Activated T-cell treated with anti-CD3 and anti-CD28 coated beads, Interleukin-2, amount 50 U/mL, for 24 hours (primary cell): Measurements from ENCODE around the gene GAREM1.

ENCODE experiments used
- DNase-seq: peaks from one replicate; pipeline ENCODE4 v3.0.0-alpha.2; 2020
- H3K27ac Mint-ChIP-seq: 2 replicates; pipeline ENCODE4 v1.8.0; 2020; ENCODE audit warnings: mild to moderate bottlenecking, mixed read lengths
- H3K27me3 Mint-ChIP-seq: 2 replicates; pipeline ENCODE4 v1.8.0; 2020; ENCODE audit warnings: mixed read lengths
- H3K36me3 Mint-ChIP-seq: 2 replicates; pipeline ENCODE4 v1.8.0; 2020; ENCODE audit warnings: low read depth, mixed read lengths
- H3K4me1 Mint-ChIP-seq: 2 replicates; pipeline ENCODE4 v1.8.0; 2020; ENCODE audit warnings: low read depth, mixed read lengths
- H3K4me3 Mint-ChIP-seq: 2 replicates; pipeline ENCODE4 v1.8.0; 2020; ENCODE audit warnings: mild to moderate bottlenecking, moderate library complexity, mixed read lengths
- H3K9me3 Mint-ChIP-seq: 2 replicates; pipeline ENCODE4 v1.8.0; 2020; ENCODE audit warnings: mixed read lengths

GAREM1 gene

GRCh38 chr18:32324181-32324580, 146.5 kb downstream of the GAREM1 start:
- Mint-ChIP-seq H3K4me1 (no peaks in the 10 kb centered on the region), H3K9me3 (no peaks in the 10 kb centered on the region), H3K4me3 (no peak overlapping the region), H3K36me3 (no peaks in the 10 kb centered on the region), H3K27me3 (peaks cover 10% of the 10 kb centered on the region), H3K27ac (no peak overlapping the region)
- no peak for DNase-seq

GRCh38 chr18:32321826-32322225, 148.9 kb downstream of the GAREM1 start:
- H3K36me3 Mint-ChIP-seq, result no peaks in the 10 kb centered on the region
- no peaks in the 10 kb centered on the region for H3K9me3 Mint-ChIP-seq
- no peak for DNase-seq
- H3K4me3 Mint-ChIP-seq, result no peak overlapping the region
- peaks cover 2% of the 10 kb centered on the region for H3K27me3 Mint-ChIP-seq
- H3K4me1 Mint-ChIP-seq, result no peaks in the 10 kb centered on the region
- no peak overlapping the region for H3K27ac Mint-ChIP-seq

- Mint-ChIP-seq H3K27me3 (peaks cover 2% of the 10 kb centered on the region), H3K27ac (no peak overlapping the region), H3K4me1 (no peaks in the 10 kb centered on the region), H3K4me3 (no peak overlapping the region), H3K36me3 (no peaks in the 10 kb centered on the region), H3K9me3 (no peaks in the 10 kb centered on the region)
- no peak for DNase-seq
Measured at GRCh38 chr18:32319084-32319483, 151.6 kb downstream of the GAREM1 start.

- peaks cover 2% of the 10 kb centered on the region for H3K27me3 Mint-ChIP-seq
- H3K4me1 Mint-ChIP-seq, result no peaks in the 10 kb centered on the region
- no peak for DNase-seq
- no peaks in the 10 kb centered on the region for H3K9me3 Mint-ChIP-seq
- H3K27ac Mint-ChIP-seq, result no peak overlapping the region
- no peaks in the 10 kb centered on the region for H3K36me3 Mint-ChIP-seq
- no peak overlapping the region for H3K4me3 Mint-ChIP-seq
Measured at GRCh38 chr18:32318581-32318980, 152.1 kb downstream of the GAREM1 start.

DNA sequence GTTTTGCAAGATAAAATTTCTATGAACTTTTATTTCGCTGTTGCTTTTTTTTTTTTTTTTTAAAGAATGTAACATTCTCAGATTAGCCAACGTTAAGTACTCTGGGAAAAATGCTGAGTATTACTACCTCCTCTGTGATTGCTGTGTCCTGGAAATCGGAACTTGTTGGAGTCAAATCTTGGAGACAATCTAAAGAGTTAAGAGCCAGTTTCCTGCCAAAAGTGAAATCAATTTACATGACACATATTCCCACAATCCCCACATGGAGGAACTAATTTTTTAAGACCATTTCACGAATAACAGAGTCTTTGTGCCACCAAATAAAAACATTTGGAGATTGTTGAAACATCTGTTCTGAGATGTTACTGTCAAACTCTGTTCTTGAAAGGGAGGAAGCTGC, 153.0 kb downstream of the GAREM1 start:
- Mint-ChIP-seq H3K27ac (no peak overlapping the region), H3K9me3 (no peaks in the 10 kb centered on the region), H3K4me1 (no peaks in the 10 kb centered on the region), H3K4me3 (no peak overlapping the region), H3K36me3 (no peaks in the 10 kb centered on the region), H3K27me3 (peaks cover 2% of the 10 kb centered on the region)
- no peak for DNase-seq

- no peak overlapping the region for H3K27ac Mint-ChIP-seq
- no peaks in the 10 kb centered on the region for H3K36me3 Mint-ChIP-seq
- H3K4me3 Mint-ChIP-seq, result no peak overlapping the region
- H3K27me3 Mint-ChIP-seq, result no peaks in the 10 kb centered on the region
- H3K4me1 Mint-ChIP-seq, result no peaks in the 10 kb centered on the region
- no peaks in the 10 kb centered on the region for H3K9me3 Mint-ChIP-seq
- DNase-seq, result no peak
Measured at GRCh38 chr18:32315881-32316280, 154.8 kb downstream of the GAREM1 start.

DNA sequence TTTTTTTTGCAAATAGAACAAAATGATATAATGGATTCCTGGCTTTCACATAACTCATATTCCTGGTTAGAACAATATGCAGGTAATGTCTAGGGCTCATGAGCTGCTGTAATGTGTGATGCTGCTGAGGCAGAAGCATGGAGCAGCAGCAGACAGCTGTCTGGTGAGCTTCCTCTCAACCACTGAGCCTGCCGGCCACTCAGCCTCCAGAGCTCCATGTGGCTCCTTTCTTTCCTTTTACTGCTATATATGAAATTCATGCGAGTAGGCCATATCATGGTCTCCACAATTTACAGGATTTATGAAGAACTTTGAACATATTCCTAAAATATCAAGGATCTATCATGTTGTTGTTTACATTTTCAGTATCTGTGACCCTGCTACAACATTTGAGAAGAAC, 159.9 kb downstream of the GAREM1 start:
- H3K4me3 Mint-ChIP-seq, result no peak overlapping the region
- peaks cover 7% of the 10 kb centered on the region for H3K27me3 Mint-ChIP-seq
- H3K9me3 Mint-ChIP-seq, result no peaks in the 10 kb centered on the region

GRCh38 chr18:32310101-32310500, 160.6 kb downstream of the GAREM1 start:
- Mint-ChIP-seq H3K4me1 (no peaks in the 10 kb centered on the region), H3K36me3 (no peaks in the 10 kb centered on the region), H3K27ac (no peak overlapping the region), H3K27me3 (peaks cover 8% of the 10 kb centered on the region), H3K4me3 (no peak overlapping the region), H3K9me3 (no peaks in the 10 kb centered on the region)
- DNase-seq, result no peak

More for the DNA sequence above, 159.9 kb downstream of the GAREM1 start:
- DNase-seq, result no peak
- no peaks in the 10 kb centered on the region for H3K36me3 Mint-ChIP-seq
- no peaks in the 10 kb centered on the region for H3K4me1 Mint-ChIP-seq
- H3K27ac Mint-ChIP-seq, result no peak overlapping the region

GRCh38 chr18:32308493-32309120, 162.1 kb downstream of the GAREM1 start:
- H3K9me3 Mint-ChIP-seq, result no peaks in the 10 kb centered on the region
- no peaks in the 10 kb centered on the region for H3K4me1 Mint-ChIP-seq
- no peak overlapping the region for H3K4me3 Mint-ChIP-seq
- H3K27me3 Mint-ChIP-seq, result peaks cover 8% of the 10 kb centered on the region
- no peak for DNase-seq
- no peak overlapping the region for H3K27ac Mint-ChIP-seq
- H3K36me3 Mint-ChIP-seq, result no peaks in the 10 kb centered on the region

GRCh38 chr18:32303400-32303799, 167.3 kb downstream of the GAREM1 start:
- Mint-ChIP-seq H3K4me3 (no peak overlapping the region), H3K36me3 (no peaks in the 10 kb centered on the region), H3K4me1 (peaks cover 6% of the 10 kb centered on the region), H3K9me3 (no peaks in the 10 kb centered on the region), H3K27ac (no peak overlapping the region), H3K27me3 (peaks cover 10% of the 10 kb centered on the region)
- no peak for DNase-seq

GRCh38 chr18:32302806-32303205, 167.9 kb downstream of the GAREM1 start:
- peaks cover 6% of the 10 kb centered on the region for H3K4me1 Mint-ChIP-seq
- H3K27ac Mint-ChIP-seq, result no peak overlapping the region
- H3K27me3 Mint-ChIP-seq, result peaks cover 14% of the 10 kb centered on the region
- H3K4me3 Mint-ChIP-seq, result no peak overlapping the region
- H3K36me3 Mint-ChIP-seq, result no peaks in the 10 kb centered on the region
- no peaks in the 10 kb centered on the region for H3K9me3 Mint-ChIP-seq
- DNase-seq, result no peak

DNA sequence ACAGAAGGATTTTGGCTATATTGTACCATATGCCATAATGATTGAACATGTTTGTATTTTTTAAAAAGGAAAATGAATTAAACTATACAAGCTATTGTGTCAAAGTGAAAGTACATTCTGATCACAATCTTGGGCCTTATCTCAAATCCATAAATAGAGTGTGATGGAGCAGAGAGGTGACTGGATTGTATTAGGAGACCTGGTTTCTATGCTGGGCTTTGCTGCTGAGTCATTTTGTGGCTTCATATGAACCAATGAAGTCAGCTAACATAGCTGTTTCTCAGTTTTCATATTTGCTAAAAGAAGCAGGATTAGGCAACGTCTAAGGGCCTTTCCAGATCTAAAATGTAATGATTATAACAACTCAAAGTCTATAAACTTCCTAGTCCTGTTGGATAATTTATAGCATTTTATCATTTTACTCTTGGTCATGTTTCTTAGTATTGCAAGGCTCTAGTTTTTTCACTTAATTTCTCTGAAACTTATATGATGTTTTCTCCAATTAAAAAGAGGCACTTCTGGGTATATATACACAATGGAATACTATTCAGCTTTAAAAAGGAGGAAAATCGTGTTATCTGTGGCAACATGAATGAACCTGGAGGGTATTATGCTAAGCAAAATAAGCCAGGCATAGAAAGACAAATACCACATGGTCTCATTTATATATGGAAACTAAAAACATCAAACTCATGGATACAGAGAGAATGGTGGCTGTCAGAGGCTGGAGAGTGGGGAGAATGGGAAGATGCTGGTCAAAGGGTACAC, 168.5 kb downstream of the GAREM1 start:
- Mint-ChIP-seq H3K27me3 (peaks cover 15% of the 10 kb centered on the region), H3K4me1 (peaks cover 6% of the 10 kb centered on the region), H3K9me3 (no peaks in the 10 kb centered on the region), H3K27ac (no peak overlapping the region), H3K4me3 (no peak overlapping the region), H3K36me3 (no peaks in the 10 kb centered on the region)
- DNase-seq, result no peak

DNA sequence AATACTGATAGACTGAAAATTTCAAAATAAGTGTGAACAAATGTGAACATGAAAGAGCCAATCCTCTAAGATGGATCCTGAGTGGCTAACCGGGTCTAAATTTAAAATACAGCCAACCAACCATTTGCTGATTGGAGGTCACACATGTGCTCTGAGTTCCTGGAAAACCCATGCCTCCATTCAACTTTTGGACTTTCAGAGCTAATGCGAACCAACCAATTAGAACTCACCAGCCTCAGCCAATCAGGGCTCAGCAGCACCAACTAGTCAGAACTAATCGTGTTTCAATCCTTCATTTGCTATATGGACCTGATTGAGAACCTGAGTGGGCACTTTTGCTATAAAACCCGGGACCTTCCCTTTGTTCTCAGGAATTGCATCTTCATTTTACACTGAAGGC, 169.3 kb downstream of the GAREM1 start:
- H3K4me3 Mint-ChIP-seq, result no peak overlapping the region
- H3K27ac Mint-ChIP-seq, result no peak overlapping the region
- peaks cover 17% of the 10 kb centered on the region for H3K27me3 Mint-ChIP-seq
- H3K4me1 Mint-ChIP-seq, result peaks cover 6% of the 10 kb centered on the region
- no peaks in the 10 kb centered on the region for H3K9me3 Mint-ChIP-seq
- no peaks in the 10 kb centered on the region for H3K36me3 Mint-ChIP-seq
- DNase-seq, result no peak

GRCh38 chr18:32300914-32301313, 169.8 kb downstream of the GAREM1 start:
- no peaks in the 10 kb centered on the region for H3K36me3 Mint-ChIP-seq
- DNase-seq, result no peak
- peaks cover 12% of the 10 kb centered on the region for H3K27me3 Mint-ChIP-seq
- H3K9me3 Mint-ChIP-seq, result no peaks in the 10 kb centered on the region
- H3K4me3 Mint-ChIP-seq, result no peak overlapping the region
- H3K27ac Mint-ChIP-seq, result no peak overlapping the region
- peaks cover 6% of the 10 kb centered on the region for H3K4me1 Mint-ChIP-seq

DNA sequence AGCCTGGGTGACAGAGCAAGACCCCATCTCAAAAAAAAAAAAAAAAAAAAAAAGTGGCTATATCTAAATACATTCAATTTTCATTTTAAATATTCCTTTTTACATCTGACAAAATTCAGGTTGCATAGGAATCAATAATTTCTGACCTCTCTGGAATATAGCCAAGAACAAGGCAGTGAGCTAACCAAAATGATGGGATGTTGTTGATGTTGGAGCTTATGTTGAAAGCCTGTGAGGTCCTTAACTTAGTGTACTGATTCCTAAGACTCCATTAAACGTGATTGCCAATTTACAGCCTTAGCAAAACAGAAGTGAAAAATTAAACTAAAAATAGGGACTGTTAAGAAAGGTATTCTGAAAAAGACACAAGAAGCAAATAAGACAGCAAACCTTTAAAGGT, 171.2 kb downstream of the GAREM1 start:
- peaks cover 6% of the 10 kb centered on the region for H3K4me1 Mint-ChIP-seq
- H3K27me3 Mint-ChIP-seq, result peaks cover 13% of the 10 kb centered on the region
- H3K27ac Mint-ChIP-seq, result no peak overlapping the region
- no peaks in the 10 kb centered on the region for H3K9me3 Mint-ChIP-seq
- no peak for DNase-seq
- H3K4me3 Mint-ChIP-seq, result no peak overlapping the region
- no peaks in the 10 kb centered on the region for H3K36me3 Mint-ChIP-seq
